K562 (cell line): ENCODE measurements around the gene FSTL3. TPM values are rescaled to one million over a fixed set of nuclear protein-coding genes. Genes with fewer than 3 reads are reported as not detected.

Experiments used
- ARID4B ChIP-seq: sonication (generic); formaldehyde crosslinking; IDR thresholded peaks from 2 replicates; pipeline ENCODE4 v1.8.0; 2022; ENCODE audit warnings: mild to moderate bottlenecking, missing genetic modification reagents
- CBFA2T2 ChIP-seq: fragments of 450-650 bp; conservative IDR thresholded peaks from 2 replicates; pipeline ENCODE4 v1.6.1; 2017; ENCODE audit warnings: mild to moderate bottlenecking
- ETS1 ChIP-seq: conservative IDR thresholded peaks from 2 replicates; pipeline ENCODE4 v1.6.1; 2011; ENCODE audit warnings: low read depth, mild to moderate bottlenecking, low read length; ENCODE audit not compliant: control insufficient read depth
- GTF2F1 ChIP-seq: IDR thresholded peaks from 2 replicates; pipeline ENCODE4 v1.6.1; 2011; ENCODE audit warnings: low read depth, low read length, improper control_type of control experiment
- HCFC1 ChIP-seq: IDR thresholded peaks from 2 replicates; pipeline ENCODE4 v1.6.1; 2012; ENCODE audit warnings: low read depth, low read length, improper control_type of control experiment
- L3MBTL2 ChIP-seq: fragments of 450-650 bp; IDR thresholded peaks from 2 replicates; pipeline ENCODE4 v1.6.1; 2016; ENCODE audit warnings: mild to moderate bottlenecking, moderate library complexity
- MEIS2 ChIP-seq: fragments of 450-650 bp; IDR thresholded peaks from 2 replicates; pipeline ENCODE4 v1.6.1; 2014; ENCODE audit warnings: mild to moderate bottlenecking; ENCODE audit not compliant: partially characterized antibody
- MTA3 ChIP-seq: fragments of 450-650 bp; formaldehyde crosslinking; IDR thresholded peaks from 2 replicates; pipeline ENCODE4 v1.6.1; 2017; ENCODE audit warnings: mild to moderate bottlenecking, borderline replicate concordance
- NR4A1 ChIP-seq, 2 experiments: fragments of 250-450 bp in 1 of 2; fragments of 450-650 bp in 1 of 2; sonication (Bioruptor Pico) in 1 of 2; IDR thresholded peaks; 2 replicates each; pipeline versions ENCODE4 v1.4.0 to v1.6.1; 2016 to 2020; ENCODE audit warnings: mild to moderate bottlenecking in 2 of 2, missing compliant biosample characterization in 1 of 2, missing genetic modification characterization in 1 of 2, moderate library complexity in 1 of 2
- RB1 ChIP-seq: fragments of 450-650 bp; IDR thresholded peaks from 2 replicates; pipeline ENCODE4 v1.6.1; 2017; ENCODE audit warnings: low read depth, mild to moderate bottlenecking
- SMAD4 ChIP-seq: fragments of 250-450 bp; sonication (Bioruptor Pico); conservative IDR thresholded peaks from 2 replicates; pipeline ENCODE4 v1.8.0; 2021; ENCODE audit warnings: inconsistent platforms, mild to moderate bottlenecking, moderate library complexity
- SMC3 ChIP-seq: conservative IDR thresholded peaks from 2 replicates; pipeline ENCODE4 v1.6.1; 2011; ENCODE audit warnings: low read depth, low read length, improper control_type of control experiment; ENCODE audit not compliant: insufficient read depth
- SP1 ChIP-seq: sonication (generic); formaldehyde crosslinking; IDR thresholded peaks from 2 replicates; pipeline ENCODE4 v1.8.1; 2022; ENCODE audit warnings: mild to moderate bottlenecking, missing genetic modification reagents
- ZBTB11 ChIP-seq, 3 experiments: fragments of 200-800 bp in 1 of 3; fragments of 250-450 bp in 1 of 3; fragments of 450-650 bp in 1 of 3; sonication (Bioruptor Pico) in 1 of 3; sonication (Bioruptor generic) in 1 of 3; formaldehyde crosslinking in 1 of 3; IDR thresholded peaks; 2 replicates each; pipeline versions ENCODE4 v1.6.1 to v1.8.0; 2016 to 2022; ENCODE audit warnings: mild to moderate bottlenecking in 2 of 3, missing genetic modification characterization in 2 of 3, missing compliant biosample characterization in 1 of 3, moderate library complexity in 1 of 3
- polyA plus RNA-seq, 8 experiments: library from polyadenylated mRNA; depleted of rRNA in 4 of 8; stranded (reverse) in 5 of 8; unstranded in 3 of 8; fragments of >200 nt; fragmentation: Nextera tagmentation in 2 of 8; fragmentation: Illumina TruSeq in 1 of 8; extraction: Ambion mirVana in 2 of 8; extraction: Trizol in 1 of 8; gene quantifications; 2 replicates each; pipeline versions ENCODE4 v1.2.1 to v1.2.3, GENCODE V29; 2011 to 2014; ENCODE audit warnings: inconsistent platforms in 1 of 8, missing spikeins in 1 of 8
- total RNA-seq, 7 experiments: library from RNA; depleted of rRNA in 6 of 7; stranded (reverse); fragments of >200 nt in 6 of 7; fragmentation: Illumina TruSeq in 2 of 7; extraction: Trizol in 2 of 7; gene quantifications; 2 replicates each; pipeline versions ENCODE4 v1.2.1 to v1.2.3, GENCODE V29; 2011 to 2021; ENCODE audit warnings: low replicate concordance in 1 of 7

The FSTL3 gene
- total and polyA plus RNA-seq, 9 of the 15 experiments (the other 6 are each of a cell fraction or from before 2014, with no cell fraction given): 0.35 to 6.8 (median 4.2) TPM; not detected in 1

GRCh38 chr19:680287-681028, 4.3 kb downstream of the FSTL3 start (continued):
- no peak for TF ChIP-seq NR4A1 (CRISPR knock-in tag; IDR thresholded peaks at IDR 0.05)
- TF ChIP-seq NR4A1 (tag; IDR thresholded peaks at IDR 0.05): peak; percentile 59; the same call in 1 of the 2 replicates
- peak; percentile 95 for TF ChIP-seq RB1
- peak; percentile 40 for TF ChIP-seq CBFA2T2
- TF ChIP-seq HCFC1: peak; percentile 63
- TF ChIP-seq ZBTB11 (CRISPR knock-in tag; IDR thresholded peaks at IDR 0.05): peak in 1 of 3 experiments; percentile 56; a peak in 1 of 6 replicates
- TF ChIP-seq L3MBTL2: peak; percentile 80; the same call in 1 of the 2 replicates
- TF ChIP-seq MEIS2: peak; percentile 6
- peak; percentile 47 for TF ChIP-seq MTA3
- peak; percentile 74; the same call in 1 of the 2 replicates for TF ChIP-seq ETS1
- TF ChIP-seq SMAD4 (CRISPR knock-in tag): peak; percentile 83
- TF ChIP-seq ARID4B (CRISPR knock-in tag): peak; percentile 75; the same call in 1 of the 2 replicates
- 0 out of 2 replicates have a peak, but pooled peaks have one; percentile 21 for TF ChIP-seq SMC3
- peak; percentile 70 for TF ChIP-seq SP1 (CRISPR knock-in tag)
- no peak for TF ChIP-seq GTF2F1
